ENCODE data around the gene CNR2. TPM values are rescaled to one million over a fixed set of nuclear protein-coding genes. Genes with fewer than 3 reads are reported as not detected.

Gene CNR2
- total and polyA plus RNA-seq, 2 experiments from 2014 or later, result not detected

- no peak overlapping the region for H3K27ac Mint-ChIP-seq
- no peaks in the 10 kb centered on the region for H3K36me3 Mint-ChIP-seq (ENCODE audit: low read depth)
- H4K20me1 ChIP-seq (replicated peaks; ENCODE audit: insufficient read depth), result no peaks in the 10 kb centered on the region
- TF ChIP-seq EZH2phosphoT487 (IDR thresholded peaks at IDR 0.05; ENCODE audit: unreplicated experiment), result no peak
- no peak for TF ChIP-seq ZNF114 (CRISPR knock-in tag; IDR thresholded peaks at IDR 0.05)
- TF ChIP-seq CREB1 (CRISPR knock-in tag; IDR thresholded peaks at IDR 0.05; ENCODE audit: low read depth), result no peak
- TF ChIP-seq, protein P1, sequence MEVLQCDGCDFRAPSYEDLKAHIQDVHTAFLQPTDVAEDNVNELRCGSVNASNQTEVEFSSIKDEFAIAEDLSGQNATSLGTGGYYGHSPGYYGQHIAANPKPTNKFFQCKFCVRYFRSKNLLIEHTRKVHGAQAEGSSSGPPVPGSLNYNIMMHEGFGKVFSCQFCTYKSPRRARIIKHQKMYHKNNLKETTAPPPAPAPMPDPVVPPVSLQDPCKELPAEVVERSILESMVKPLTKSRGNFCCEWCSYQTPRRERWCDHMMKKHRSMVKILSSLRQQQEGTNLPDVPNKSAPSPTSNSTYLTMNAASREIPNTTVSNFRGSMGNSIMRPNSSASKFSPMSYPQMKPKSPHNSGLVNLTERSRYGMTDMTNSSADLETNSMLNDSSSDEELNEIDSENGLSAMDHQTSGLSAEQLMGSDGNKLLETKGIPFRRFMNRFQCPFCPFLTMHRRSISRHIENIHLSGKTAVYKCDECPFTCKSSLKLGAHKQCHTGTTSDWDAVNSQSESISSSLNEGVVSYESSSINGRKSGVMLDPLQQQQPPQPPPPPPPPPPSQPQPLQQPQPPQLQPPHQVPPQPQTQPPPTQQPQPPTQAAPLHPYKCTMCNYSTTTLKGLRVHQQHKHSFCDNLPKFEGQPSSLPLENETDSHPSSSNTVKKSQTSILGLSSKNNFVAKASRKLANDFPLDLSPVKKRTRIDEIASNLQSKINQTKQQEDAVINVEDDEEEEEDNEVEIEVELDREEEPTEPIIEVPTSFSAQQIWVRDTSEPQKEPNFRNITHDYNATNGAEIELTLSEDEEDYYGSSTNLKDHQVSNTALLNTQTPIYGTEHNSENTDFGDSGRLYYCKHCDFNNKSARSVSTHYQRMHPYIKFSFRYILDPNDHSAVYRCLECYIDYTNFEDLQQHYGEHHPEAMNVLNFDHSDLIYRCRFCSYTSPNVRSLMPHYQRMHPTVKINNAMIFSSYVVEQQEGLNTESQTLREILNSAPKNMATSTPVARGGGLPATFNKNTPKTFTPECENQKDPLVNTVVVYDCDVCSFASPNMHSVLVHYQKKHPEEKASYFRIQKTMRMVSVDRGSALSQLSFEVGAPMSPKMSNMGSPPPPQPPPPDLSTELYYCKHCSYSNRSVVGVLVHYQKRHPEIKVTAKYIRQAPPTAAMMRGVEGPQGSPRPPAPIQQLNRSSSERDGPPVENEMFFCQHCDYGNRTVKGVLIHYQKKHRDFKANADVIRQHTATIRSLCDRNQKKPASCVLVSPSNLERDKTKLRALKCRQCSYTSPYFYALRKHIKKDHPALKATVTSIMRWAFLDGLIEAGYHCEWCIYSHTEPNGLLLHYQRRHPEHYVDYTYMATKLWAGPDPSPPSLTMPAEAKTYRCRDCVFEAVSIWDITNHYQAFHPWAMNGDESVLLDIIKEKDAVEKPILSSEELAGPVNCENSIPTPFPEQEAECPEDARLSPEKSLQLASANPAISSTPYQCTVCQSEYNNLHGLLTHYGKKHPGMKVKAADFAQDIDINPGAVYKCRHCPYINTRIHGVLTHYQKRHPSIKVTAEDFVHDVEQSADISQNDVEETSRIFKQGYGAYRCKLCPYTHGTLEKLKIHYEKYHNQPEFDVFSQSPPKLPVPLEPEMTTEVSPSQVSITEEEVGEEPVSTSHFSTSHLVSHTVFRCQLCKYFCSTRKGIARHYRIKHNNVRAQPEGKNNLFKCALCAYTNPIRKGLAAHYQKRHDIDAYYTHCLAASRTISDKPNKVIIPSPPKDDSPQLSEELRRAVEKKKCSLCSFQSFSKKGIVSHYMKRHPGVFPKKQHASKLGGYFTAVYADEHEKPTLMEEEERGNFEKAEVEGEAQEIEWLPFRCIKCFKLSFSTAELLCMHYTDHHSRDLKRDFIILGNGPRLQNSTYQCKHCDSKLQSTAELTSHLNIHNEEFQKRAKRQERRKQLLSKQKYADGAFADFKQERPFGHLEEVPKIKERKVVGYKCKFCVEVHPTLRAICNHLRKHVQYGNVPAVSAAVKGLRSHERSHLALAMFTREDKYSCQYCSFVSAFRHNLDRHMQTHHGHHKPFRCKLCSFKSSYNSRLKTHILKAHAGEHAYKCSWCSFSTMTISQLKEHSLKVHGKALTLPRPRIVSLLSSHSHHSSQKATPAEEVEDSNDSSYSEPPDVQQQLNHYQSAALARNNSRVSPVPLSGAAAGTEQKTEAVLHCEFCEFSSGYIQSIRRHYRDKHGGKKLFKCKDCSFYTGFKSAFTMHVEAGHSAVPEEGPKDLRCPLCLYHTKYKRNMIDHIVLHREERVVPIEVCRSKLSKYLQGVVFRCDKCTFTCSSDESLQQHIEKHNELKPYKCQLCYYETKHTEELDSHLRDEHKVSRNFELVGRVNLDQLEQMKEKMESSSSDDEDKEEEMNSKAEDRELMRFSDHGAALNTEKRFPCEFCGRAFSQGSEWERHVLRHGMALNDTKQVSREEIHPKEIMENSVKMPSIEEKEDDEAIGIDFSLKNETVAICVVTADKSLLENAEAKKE (CRISPR knock-in tag; IDR thresholded peaks at IDR 0.05), result no peak
- TF ChIP-seq POLR2AphosphoS5 (IDR thresholded peaks at IDR 0.05; ENCODE audit: low read depth), result no peak
- TF ChIP-seq ETS1 (IDR thresholded peaks at IDR 0.05), result no peak
- TF ChIP-seq EZH2 (IDR thresholded peaks at IDR 0.05; ENCODE audit: low read depth, unreplicated experiment), result no peak
- no peak for TF ChIP-seq NANOG (IDR thresholded peaks at IDR 0.05; ENCODE audit: borderline replicate concordance)
- no peak for TF ChIP-seq CTCF (conservative IDR thresholded peaks at IDR 0.05; ENCODE audit: low read depth in 2 of 2)
- no peak for TF ChIP-seq ZNF331 (CRISPR knock-in tag; IDR thresholded peaks at IDR 0.05; ENCODE audit: low read depth)
- TF ChIP-seq REST (IDR thresholded peaks at IDR 0.05; ENCODE audit: unreplicated experiment), result no peak
- no peak for TF ChIP-seq JUNB (IDR thresholded peaks at IDR 0.05; ENCODE audit: unreplicated experiment)
- TF ChIP-seq STAT1 (IDR thresholded peaks at IDR 0.05; ENCODE audit: unreplicated experiment), result no peak
- H3K4me3 Mint-ChIP-seq, result no peak overlapping the region
- H3K4me2 ChIP-seq, result no peak overlapping the region
- DNase-seq (ENCODE audit: low spot score) (no peak), ATAC-seq (no peak)
- no peaks in the 10 kb centered on the region; the same call in 1 of the 2 replicates for H3K36me3 ChIP-seq (ENCODE audit: insufficient read depth)
- H3K27me3 Mint-ChIP-seq (ENCODE audit: insufficient read depth, low read depth, poor library complexity), result no peaks in the 10 kb centered on the region
- H3K27me3 ChIP-seq (ENCODE audit: insufficient read depth), result no peaks in the 10 kb centered on the region
- no peaks in the 10 kb centered on the region for H3K9me2 ChIP-seq (ENCODE audit: insufficient read depth)
- H3F3A ChIP-seq (replicated peaks; ENCODE audit: low read depth), result no peaks in the 10 kb centered on the region
- H3K4me1 Mint-ChIP-seq, result no peaks in the 10 kb centered on the region; the same call in 2 of the 3 replicates
- H3K27ac ChIP-seq (ENCODE audit: low read depth), result no peak overlapping the region
- no peak overlapping the region for H3K4me3 ChIP-seq
- peaks cover 9% of the 10 kb centered on the region; the same call in 1 of the 3 replicates for H3K9me3 Mint-ChIP-seq
- no peaks in the 10 kb centered on the region for H3K79me2 ChIP-seq (replicated peaks; ENCODE audit: insufficient read depth)
- no peak overlapping the region for H2AFZ ChIP-seq
- no peaks in the 10 kb centered on the region for H3K4me1 ChIP-seq (ENCODE audit: insufficient read depth)
Observed at GRCh38 chr1:23947366-23947765, 34.2 kb upstream of the CNR2 start.

All from GM23338 (cell line).